HEK293 (cell line): ENCODE results near the gene NKAPL.

Source experiments
- CTCF ChIA-PET: fragments of 350-600 bp; formaldehyde crosslinking; extraction: SDS; loops from one replicate; lab custom pipeline; 2021; ENCODE audit warnings: antibody characterized with exemption; lab: Yijun Ruan, JAX
- POLR2A ChIA-PET: fragments of 300-600 bp; formaldehyde crosslinking; extraction: SDS; loops from one replicate; lab custom pipeline; 2020; ENCODE audit warnings: antibody characterized with exemption, inconsistent platforms; lab: Yijun Ruan, JAX
- H3K27ac ChIP-seq: fragments of 200-500 bp; sonication (Bioruptor generic); 2 replicates; pipeline ENCODE4 v1.5.1; 2014; ENCODE audit warnings: low read depth, low read length, control low read depth, inconsistent platforms; ENCODE audit errors: extremely low read depth
- H3K36me3 ChIP-seq, 2 experiments: fragments of 200-500 bp in 1 of 2; sonication (Bioruptor generic) in 1 of 2; 1 replicate in 1 of 2; 2 replicates in 1 of 2; pipeline ENCODE4 v1.5.1; 2014 to 2017; ENCODE audit warnings: inconsistent platforms in 2 of 2, low read length in 2 of 2; ENCODE audit not compliant: control insufficient read depth in 2 of 2, insufficient read depth in 1 of 2
- H3K4me1 ChIP-seq: fragments of 200-500 bp; sonication (Bioruptor generic); 2 replicates; pipeline ENCODE4 v1.5.1; 2014; ENCODE audit warnings: mild to moderate bottlenecking, low read length, inconsistent platforms; ENCODE audit not compliant: control insufficient read depth, insufficient read depth
- H3K4me3 ChIP-seq: 2 replicates; pipeline ENCODE4 v1.5.1; 2011; ENCODE audit warnings: low read depth, mild to moderate bottlenecking, control low read depth, low read length, moderate library complexity
- H3K9me3 ChIP-seq: fragments of 200-500 bp; sonication (Bioruptor generic); 2 replicates; pipeline ENCODE4 v1.5.1; 2014; ENCODE audit warnings: low read depth, low read length, inconsistent platforms; ENCODE audit not compliant: control insufficient read depth, insufficient read depth
- GFI1B ChIP-seq: fragments of 450-650 bp; formaldehyde crosslinking; IDR thresholded peaks from 2 replicates; pipeline ENCODE4 v1.5.1; 2016; ENCODE audit warnings: missing biosample characterization, missing genetic modification characterization
- MEIS1 ChIP-seq: sonication (generic); formaldehyde crosslinking; IDR thresholded peaks from 2 replicates; pipeline ENCODE4 v1.8.1; 2022; ENCODE audit warnings: missing genetic modification reagents, mild to moderate bottlenecking, borderline replicate concordance
- SP7 ChIP-seq: fragments of 450-650 bp; formaldehyde crosslinking; IDR thresholded peaks from 2 replicates; pipeline ENCODE4 v1.5.1; 2016; ENCODE audit warnings: missing biosample characterization, missing genetic modification characterization
- WT1 ChIP-seq: fragments of 450-650 bp; formaldehyde crosslinking; IDR thresholded peaks from 2 replicates; pipeline ENCODE4 v1.5.1; 2016; ENCODE audit warnings: missing biosample characterization, missing genetic modification characterization
- ZIC2 ChIP-seq: fragments of 450-650 bp; formaldehyde crosslinking; IDR thresholded peaks from 2 replicates; pipeline ENCODE4 v1.5.1; 2016; ENCODE audit warnings: missing biosample characterization, missing genetic modification characterization
- ZNF10 ChIP-seq: fragments of 450-650 bp; formaldehyde crosslinking; IDR thresholded peaks from 2 replicates; pipeline ENCODE4 v1.5.1; 2017; ENCODE audit warnings: missing biosample characterization, missing genetic modification characterization
- ZNF121 ChIP-seq: fragments of 450-650 bp; formaldehyde crosslinking; IDR thresholded peaks from 2 replicates; pipeline ENCODE4 v1.5.1; 2016; ENCODE audit warnings: missing biosample characterization, missing genetic modification characterization
- ZNF146 ChIP-seq: fragments of 450-650 bp; formaldehyde crosslinking; IDR thresholded peaks from 2 replicates; pipeline ENCODE4 v1.5.1; 2016; ENCODE audit warnings: missing biosample characterization, missing genetic modification characterization
- ZNF155 ChIP-seq: fragments of 450-650 bp; formaldehyde crosslinking; IDR thresholded peaks from 2 replicates; pipeline ENCODE4 v1.5.1; 2016; ENCODE audit warnings: missing biosample characterization, missing genetic modification characterization
- ZNF175 ChIP-seq: fragments of 450-650 bp; formaldehyde crosslinking; IDR thresholded peaks from 2 replicates; pipeline ENCODE4 v1.5.1; 2016; ENCODE audit warnings: missing biosample characterization, missing genetic modification characterization
- ZNF223 ChIP-seq: fragments of 450-650 bp; formaldehyde crosslinking; IDR thresholded peaks from 2 replicates; pipeline ENCODE4 v1.5.1; 2016; ENCODE audit warnings: missing biosample characterization, missing genetic modification characterization
- ZNF23 ChIP-seq: fragments of 450-650 bp; formaldehyde crosslinking; IDR thresholded peaks from 2 replicates; pipeline ENCODE4 v1.5.1; 2016; ENCODE audit warnings: missing biosample characterization, missing genetic modification characterization, borderline replicate concordance
- ZNF341 ChIP-seq: fragments of 450-650 bp; formaldehyde crosslinking; IDR thresholded peaks from 2 replicates; pipeline ENCODE4; 2016; ENCODE audit warnings: low read depth, missing biosample characterization, missing genetic modification characterization
- ZNF398 ChIP-seq: fragments of 450-650 bp; formaldehyde crosslinking; IDR thresholded peaks from 2 replicates; pipeline ENCODE4 v1.5.1; 2017; ENCODE audit warnings: missing biosample characterization, missing genetic modification characterization
- ZNF426 ChIP-seq: fragments of 450-650 bp; formaldehyde crosslinking; IDR thresholded peaks from 2 replicates; pipeline ENCODE4 v1.5.1; 2017; ENCODE audit warnings: missing biosample characterization, missing genetic modification characterization, mild to moderate bottlenecking, inconsistent platforms, moderate library complexity
- ZNF514 ChIP-seq: fragments of 450-650 bp; formaldehyde crosslinking; IDR thresholded peaks from 2 replicates; pipeline ENCODE4 v1.5.1; 2016; ENCODE audit warnings: missing biosample characterization, missing genetic modification characterization
- ZNF521 ChIP-seq: fragments of 450-650 bp; formaldehyde crosslinking; IDR thresholded peaks from 2 replicates; pipeline ENCODE4 v1.5.1; 2017; ENCODE audit warnings: missing biosample characterization, mild to moderate bottlenecking, missing genetic modification characterization
- ZNF571 ChIP-seq: fragments of 450-650 bp; formaldehyde crosslinking; IDR thresholded peaks from 2 replicates; pipeline ENCODE4 v1.5.0; 2017; ENCODE audit warnings: missing biosample characterization, missing genetic modification characterization
- ZNF624 ChIP-seq: fragments of 450-650 bp; formaldehyde crosslinking; IDR thresholded peaks from 2 replicates; pipeline ENCODE4 v1.5.1; 2017; ENCODE audit warnings: missing biosample characterization, missing genetic modification characterization
- ZNF701 ChIP-seq: fragments of 450-650 bp; formaldehyde crosslinking; IDR thresholded peaks from 2 replicates; pipeline ENCODE4 v1.5.1; 2016; ENCODE audit warnings: missing biosample characterization, missing genetic modification characterization
- ZNF747 ChIP-seq: fragments of 450-650 bp; formaldehyde crosslinking; IDR thresholded peaks from 2 replicates; pipeline ENCODE4 v1.5.1; 2016; ENCODE audit warnings: missing biosample characterization, missing genetic modification characterization
- ZNF777 ChIP-seq: fragments of 450-650 bp; formaldehyde crosslinking; IDR thresholded peaks from 2 replicates; pipeline ENCODE4 v1.5.1; 2017; ENCODE audit warnings: missing biosample characterization, missing genetic modification characterization, borderline replicate concordance
- ZNF843 ChIP-seq: fragments of 450-650 bp; formaldehyde crosslinking; IDR thresholded peaks from 2 replicates; pipeline ENCODE4 v1.5.1; 2016; ENCODE audit warnings: missing biosample characterization, missing genetic modification characterization
- TF ChIP-seq, protein P1 (sequence below): IDR thresholded peaks from 2 replicates; pipeline ENCODE4 v1.6.1; 2011; ENCODE audit warnings: mild to moderate bottlenecking, low read depth, low read length, borderline replicate concordance
- TF ChIP-seq, protein P2 (sequence below): fragments of 450-650 bp; formaldehyde crosslinking; IDR thresholded peaks from 2 replicates; pipeline ENCODE4 v1.5.1; 2017; ENCODE audit warnings: missing biosample characterization, missing genetic modification characterization
- TF ChIP-seq, protein P3 (sequence below): fragments of 450-650 bp; formaldehyde crosslinking; IDR thresholded peaks from 2 replicates; pipeline ENCODE4 v1.5.1; 2016; ENCODE audit warnings: missing biosample characterization, missing genetic modification characterization

The NKAPL gene

DNA sequence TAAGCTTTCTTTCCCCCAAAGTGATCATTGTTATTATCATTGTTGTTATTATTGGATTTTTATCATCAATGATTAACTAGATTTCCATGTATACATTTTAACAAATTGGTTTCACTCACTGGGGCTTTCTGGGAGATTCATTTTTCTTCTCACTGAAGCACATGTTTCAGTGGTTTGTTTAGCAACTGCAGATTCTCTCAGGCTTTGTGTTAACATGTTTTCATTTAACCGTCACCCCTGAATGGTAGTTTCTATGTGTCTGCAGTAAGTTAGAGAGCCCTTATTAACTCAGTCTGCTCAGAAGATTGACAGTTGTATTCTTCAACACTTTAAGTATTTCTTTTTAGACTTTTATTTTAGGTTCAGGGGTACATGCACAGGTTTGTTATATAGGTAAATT lies 19.5 kb upstream of the NKAPL start (continued):
- TF ChIP-seq, protein P1, sequence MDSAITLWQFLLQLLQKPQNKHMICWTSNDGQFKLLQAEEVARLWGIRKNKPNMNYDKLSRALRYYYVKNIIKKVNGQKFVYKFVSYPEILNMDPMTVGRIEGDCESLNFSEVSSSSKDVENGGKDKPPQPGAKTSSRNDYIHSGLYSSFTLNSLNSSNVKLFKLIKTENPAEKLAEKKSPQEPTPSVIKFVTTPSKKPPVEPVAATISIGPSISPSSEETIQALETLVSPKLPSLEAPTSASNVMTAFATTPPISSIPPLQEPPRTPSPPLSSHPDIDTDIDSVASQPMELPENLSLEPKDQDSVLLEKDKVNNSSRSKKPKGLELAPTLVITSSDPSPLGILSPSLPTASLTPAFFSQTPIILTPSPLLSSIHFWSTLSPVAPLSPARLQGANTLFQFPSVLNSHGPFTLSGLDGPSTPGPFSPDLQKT: no peak
- TF ChIP-seq ZNF701: no peak
- TF ChIP-seq ZNF121 (tag by site-specific recombination): no peak
- TF ChIP-seq ZNF175: no peak
- no peak for TF ChIP-seq ZNF843 (tag by site-specific recombination)

DNA sequence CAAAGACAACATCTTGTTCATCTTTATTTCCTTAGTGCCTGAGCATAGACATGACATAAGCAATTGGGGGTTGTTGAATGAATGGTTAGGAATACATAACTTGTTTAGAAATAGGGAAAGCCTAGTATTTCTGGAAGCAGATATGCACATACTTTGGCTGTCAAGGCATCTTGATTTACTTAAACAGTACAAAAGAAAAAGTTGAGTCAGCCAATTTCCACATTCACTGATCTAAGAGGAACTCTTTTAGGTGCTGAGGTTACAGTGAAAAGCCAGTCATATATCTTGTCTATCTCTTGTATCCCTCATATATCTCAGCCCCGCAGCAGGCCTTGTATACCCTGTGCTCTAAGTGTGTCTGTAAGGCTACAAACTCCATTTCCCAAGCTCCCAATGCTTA lies 18.6 kb upstream of the NKAPL start:
- Histone ChIP-seq H3K4me1 (no peaks in the 10 kb centered on the region), H3K27ac (no peak overlapping the region), H3K36me3 (peaks cover 9 to 23% of the 10 kb centered on the region in 2 experiments), H3K4me3 (no peak overlapping the region), H3K9me3 (no peaks in the 10 kb centered on the region)
- POLR2A ChIA-PET: no interaction called here
- no peak for TF ChIP-seq MEIS1
- no peak for TF ChIP-seq ZNF571 (tag by site-specific recombination)
- no peak for TF ChIP-seq ZNF426 (tag by site-specific recombination)
- CTCF ChIA-PET: no interaction called here

GRCh38 chr6:28243946-28244345 lies 15.2 kb upstream of the NKAPL start:
- no peak overlapping the region for H3K27ac ChIP-seq
- ChIA-PET POLR2A (no interaction called here), CTCF (interaction anchor here (1.2 kb wide), 1 partner anchor 112 kb away, joined by 3 read pairs; no protein-coding TSS in a partner anchor)
- H3K4me1 ChIP-seq: no peaks in the 10 kb centered on the region
- no peaks in the 10 kb centered on the region for H3K9me3 ChIP-seq
- H3K36me3 ChIP-seq: peaks cover 19 to 54% of the 10 kb centered on the region in 2 experiments
- H3K4me3 ChIP-seq: no peak overlapping the region
- TF ChIP-seq ZNF747 (tag by site-specific recombination) (no peak), ZNF10 (tag by site-specific recombination) (no peak), ZNF155 (tag by site-specific recombination) (no peak), ZNF398 (tag by site-specific recombination) (no peak), SP7 (no peak), ZNF777 (tag by site-specific recombination) (no peak), ZNF521 (no peak), ZNF514 (tag by site-specific recombination) (no peak), WT1 (no peak), ZNF341 (tag by site-specific recombination) (no peak), ZNF624 (tag by site-specific recombination) (no peak)

DNA sequence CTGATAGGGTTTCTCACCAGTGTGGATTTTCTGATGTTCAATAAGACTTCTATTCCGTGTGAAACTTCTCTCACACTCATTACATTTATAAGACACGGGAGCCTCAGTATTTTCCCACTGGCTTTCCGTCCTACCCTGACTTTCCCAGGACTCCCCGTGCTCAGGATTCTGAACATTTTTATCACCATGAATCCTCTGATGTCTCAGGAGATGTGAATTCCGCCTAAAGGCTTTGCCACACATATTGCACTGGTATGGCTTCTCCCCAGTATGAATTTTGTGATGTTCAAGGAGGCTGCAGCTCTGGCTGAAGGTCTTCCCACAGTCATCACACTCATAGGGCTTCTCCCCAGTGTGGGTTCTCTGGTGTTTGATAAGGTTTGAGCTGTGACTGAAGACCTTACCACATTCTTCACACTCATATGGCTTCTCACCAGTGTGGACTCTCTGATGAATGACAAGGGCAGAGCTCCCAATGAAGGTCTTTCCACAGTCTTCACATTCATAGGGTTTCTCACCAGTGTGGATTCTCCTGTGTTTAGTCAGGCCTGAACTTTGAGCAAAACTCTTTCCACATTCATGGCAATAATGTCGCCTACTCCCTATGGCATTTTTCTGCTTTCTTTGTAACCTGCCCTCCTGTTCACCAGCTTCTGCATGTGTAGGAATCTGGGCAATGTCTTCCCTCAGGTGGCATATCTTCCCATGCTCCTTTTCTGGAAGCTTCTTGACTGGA lies 13.7 kb upstream of the NKAPL start:
- CTCF ChIA-PET: no interaction called here
- H3K27ac ChIP-seq: no peak overlapping the region
- no peaks in the 10 kb centered on the region for H3K9me3 ChIP-seq
- POLR2A ChIA-PET: interaction anchor here (0.9 kb wide), 1 partner anchor 22 kb away, joined by 3 read pairs; the partner anchor contains the start of gene ZSCAN26
- H3K4me3 ChIP-seq: no peak overlapping the region
- peaks cover 19 to 59% of the 10 kb centered on the region in 2 experiments for H3K36me3 ChIP-seq
- H3K4me1 ChIP-seq: no peaks in the 10 kb centered on the region
- TF ChIP-seq GFI1B (tag by site-specific recombination) (no peak), ZIC2 (tag by site-specific recombination) (no peak), ZNF747 (tag by site-specific recombination) (no peak), ZNF146 (no peak), ZNF223 (tag by site-specific recombination) (no peak), ZNF23 (tag by site-specific recombination) (no peak)
- TF ChIP-seq, protein P2, sequence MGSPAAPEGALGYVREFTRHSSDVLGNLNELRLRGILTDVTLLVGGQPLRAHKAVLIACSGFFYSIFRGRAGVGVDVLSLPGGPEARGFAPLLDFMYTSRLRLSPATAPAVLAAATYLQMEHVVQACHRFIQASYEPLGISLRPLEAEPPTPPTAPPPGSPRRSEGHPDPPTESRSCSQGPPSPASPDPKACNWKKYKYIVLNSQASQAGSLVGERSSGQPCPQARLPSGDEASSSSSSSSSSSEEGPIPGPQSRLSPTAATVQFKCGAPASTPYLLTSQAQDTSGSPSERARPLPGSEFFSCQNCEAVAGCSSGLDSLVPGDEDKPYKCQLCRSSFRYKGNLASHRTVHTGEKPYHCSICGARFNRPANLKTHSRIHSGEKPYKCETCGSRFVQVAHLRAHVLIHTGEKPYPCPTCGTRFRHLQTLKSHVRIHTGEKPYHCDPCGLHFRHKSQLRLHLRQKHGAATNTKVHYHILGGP (tag by site-specific recombination): no peak
- TF ChIP-seq, protein P3, sequence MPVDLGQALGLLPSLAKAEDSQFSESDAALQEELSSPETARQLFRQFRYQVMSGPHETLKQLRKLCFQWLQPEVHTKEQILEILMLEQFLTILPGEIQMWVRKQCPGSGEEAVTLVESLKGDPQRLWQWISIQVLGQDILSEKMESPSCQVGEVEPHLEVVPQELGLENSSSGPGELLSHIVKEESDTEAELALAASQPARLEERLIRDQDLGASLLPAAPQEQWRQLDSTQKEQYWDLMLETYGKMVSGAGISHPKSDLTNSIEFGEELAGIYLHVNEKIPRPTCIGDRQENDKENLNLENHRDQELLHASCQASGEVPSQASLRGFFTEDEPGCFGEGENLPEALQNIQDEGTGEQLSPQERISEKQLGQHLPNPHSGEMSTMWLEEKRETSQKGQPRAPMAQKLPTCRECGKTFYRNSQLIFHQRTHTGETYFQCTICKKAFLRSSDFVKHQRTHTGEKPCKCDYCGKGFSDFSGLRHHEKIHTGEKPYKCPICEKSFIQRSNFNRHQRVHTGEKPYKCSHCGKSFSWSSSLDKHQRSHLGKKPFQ: no peak
